ENCODE measurements around the gene BMS1. TPM values are rescaled to one million over a fixed set of nuclear protein-coding genes. Genes with fewer than 3 reads are reported as not detected.

BMS1 gene
- total RNA-seq, 1 experiment from 2014 or later: 44.2 TPM

DNA sequence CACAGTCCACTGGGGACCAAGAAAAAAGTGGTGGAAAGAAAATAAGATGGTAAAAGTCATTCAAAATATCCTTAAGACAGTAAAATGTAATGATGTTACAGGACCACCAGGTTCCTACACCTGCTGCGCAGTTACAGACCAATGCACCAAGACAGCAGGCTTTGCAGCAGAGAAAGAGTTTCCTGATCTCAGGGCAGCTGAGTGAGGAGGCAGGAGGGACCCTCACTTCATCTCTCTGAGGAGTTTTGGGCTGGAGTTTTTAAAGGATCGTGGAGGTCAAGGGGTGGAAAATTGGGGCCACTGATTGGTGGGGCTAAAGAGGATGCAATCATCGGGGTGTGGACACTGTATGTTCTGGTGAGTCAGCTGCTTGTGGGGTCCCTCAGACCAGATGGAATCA lies 100.0 kb downstream of the BMS1 start:
- peaks cover 17 to 19% of the 10 kb centered on the region in 2 experiments for H3K9me3 Mint-ChIP-seq
- Histone ChIP-seq H3K27ac (ENCODE audit: insufficient read length, low read depth, low read length) (no peak overlapping the region), H3K79me2 (ENCODE audit: insufficient read depth, low read length) (no peaks in the 10 kb centered on the region)

More for the DNA sequence above, 100.0 kb downstream of the BMS1 start:
- Histone ChIP-seq H3T11ph (ENCODE audit: low read length) (no peak overlapping the region), H4K20me1 (ENCODE audit: control insufficient read depth, insufficient read depth, insufficient read length) (no peaks in the 10 kb centered on the region), H3K14ac (ENCODE audit: insufficient read depth, low read length) (no peak overlapping the region), H3K4me1 (ENCODE audit: insufficient read depth, low read length) (no peaks in the 10 kb centered on the region; the same call in 1 of the 2 replicates), H3K4me2 (ENCODE audit: insufficient read depth, insufficient read length, low read length) (no peak overlapping the region), H2BK15ac (ENCODE audit: low read depth, low read length) (no peak overlapping the region), H3K56ac (ENCODE audit: insufficient read length, low read depth, low read length) (no peak overlapping the region), H2AFZ (ENCODE audit: low read length) (no peak overlapping the region), H2BK5ac (ENCODE audit: insufficient read length, low read length) (no peak overlapping the region), H4K5ac (ENCODE audit: insufficient read length, low read depth, low read length) (no peak overlapping the region), H3K23me2 (ENCODE audit: insufficient read length, low read depth, low read length, poor library complexity, severe bottlenecking) (no peaks in the 10 kb centered on the region), H3K4ac (ENCODE audit: low read depth, low read length) (no peak overlapping the region), H2BK20ac (ENCODE audit: low read depth, low read length, poor library complexity, severe bottlenecking) (no peak overlapping the region), H2AK5ac (ENCODE audit: insufficient read length, low read length) (no peak overlapping the region), H3K23ac (ENCODE audit: insufficient read length, low read depth, low read length) (no peak overlapping the region), H2BK12ac (ENCODE audit: insufficient read length, low read depth, low read length) (no peak overlapping the region), H4K8ac (replicated peaks; ENCODE audit: insufficient read length, low read depth, low read length) (no peak overlapping the region), H3K9me3 (ENCODE audit: control insufficient read depth, low read depth, low read length) (no peaks in the 10 kb centered on the region), H3K9ac (ENCODE audit: extremely low read depth, insufficient read length, low read length) (no peak overlapping the region), H3K27me3 (ENCODE audit: insufficient read depth, low read length) (no peaks in the 10 kb centered on the region), H4K91ac (ENCODE audit: insufficient read length, low read depth, low read length) (no peak overlapping the region), H2BK120ac (ENCODE audit: low read depth, low read length, poor library complexity, severe bottlenecking) (no peak overlapping the region), H3K79me1 (ENCODE audit: insufficient read depth, low read depth, low read length, poor library complexity, severe bottlenecking) (no peaks in the 10 kb centered on the region), H3K18ac (ENCODE audit: insufficient read length, low read depth, low read length) (no peak overlapping the region)
- no CpG with 5 or more reads among the region's 3 CpGs for WGBS (ENCODE audit: extremely low coverage, insufficient read length, low lambda C conversion rate)
- H3K4me1 Mint-ChIP-seq: peaks cover 12 to 13% of the 10 kb centered on the region in 2 experiments
- H3K4me3 Mint-ChIP-seq: no peak overlapping the region
- H3K36me3 Mint-ChIP-seq (ENCODE audit: insufficient read depth in 1 of 3, low read depth in 3 of 3): peaks cover 0 to 10% (median 0%) of the 10 kb centered on the region in 3 experiments; a peak in 6 of 7 replicates
- TF ChIP-seq, protein P1, sequence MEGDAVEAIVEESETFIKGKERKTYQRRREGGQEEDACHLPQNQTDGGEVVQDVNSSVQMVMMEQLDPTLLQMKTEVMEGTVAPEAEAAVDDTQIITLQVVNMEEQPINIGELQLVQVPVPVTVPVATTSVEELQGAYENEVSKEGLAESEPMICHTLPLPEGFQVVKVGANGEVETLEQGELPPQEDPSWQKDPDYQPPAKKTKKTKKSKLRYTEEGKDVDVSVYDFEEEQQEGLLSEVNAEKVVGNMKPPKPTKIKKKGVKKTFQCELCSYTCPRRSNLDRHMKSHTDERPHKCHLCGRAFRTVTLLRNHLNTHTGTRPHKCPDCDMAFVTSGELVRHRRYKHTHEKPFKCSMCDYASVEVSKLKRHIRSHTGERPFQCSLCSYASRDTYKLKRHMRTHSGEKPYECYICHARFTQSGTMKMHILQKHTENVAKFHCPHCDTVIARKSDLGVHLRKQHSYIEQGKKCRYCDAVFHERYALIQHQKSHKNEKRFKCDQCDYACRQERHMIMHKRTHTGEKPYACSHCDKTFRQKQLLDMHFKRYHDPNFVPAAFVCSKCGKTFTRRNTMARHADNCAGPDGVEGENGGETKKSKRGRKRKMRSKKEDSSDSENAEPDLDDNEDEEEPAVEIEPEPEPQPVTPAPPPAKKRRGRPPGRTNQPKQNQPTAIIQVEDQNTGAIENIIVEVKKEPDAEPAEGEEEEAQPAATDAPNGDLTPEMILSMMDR (conservative IDR thresholded peaks at IDR 0.05): no peak
- DNase-seq: no peak
- H3K27ac Mint-ChIP-seq: no peak overlapping the region
- H3K27me3 Mint-ChIP-seq (ENCODE audit: low read depth): peaks cover 3% of the 10 kb centered on the region

Other genes starting within 250 kb of the BMS1 start
- gene ZNF33B, start 144.2 kb upstream of the BMS1 start, total RNA-seq (2021): 30.9 and 39.6 TPM in 2 replicates